NOMO-1 (cell line): Measurements from ENCODE around the gene KLF2.
"Not testable (repeated sequence)": the region's sequence is repeated elsewhere in the genome, so short reads cannot be mapped to it uniquely, and the experiment has no call there.

Experiments
- DNase-seq, 2 experiments: peaks; one replicate each; lab custom pipeline; 2025; ENCODE audit not compliant: unreplicated experiment in 2 of 2; lab: John Stamatoyannopoulos, UW

Gene KLF2

GRCh38 chr19:16324384-16325160, at the start of gene KLF2:
TSS of gene KLF2 (plus strand) at chr19:16324826. CDS start at chr19:16324924, 98 bp downstream.
- peak; percentile 82 to 95 for DNase-seq

- DNase-seq: no peak
Measured at GRCh38 chr19:16280306-16280705, 44.3 kb upstream of the KLF2 start.

GRCh38 chr19:16281743-16282142, 42.9 kb upstream of the KLF2 start:
- no peak for DNase-seq

DNA sequence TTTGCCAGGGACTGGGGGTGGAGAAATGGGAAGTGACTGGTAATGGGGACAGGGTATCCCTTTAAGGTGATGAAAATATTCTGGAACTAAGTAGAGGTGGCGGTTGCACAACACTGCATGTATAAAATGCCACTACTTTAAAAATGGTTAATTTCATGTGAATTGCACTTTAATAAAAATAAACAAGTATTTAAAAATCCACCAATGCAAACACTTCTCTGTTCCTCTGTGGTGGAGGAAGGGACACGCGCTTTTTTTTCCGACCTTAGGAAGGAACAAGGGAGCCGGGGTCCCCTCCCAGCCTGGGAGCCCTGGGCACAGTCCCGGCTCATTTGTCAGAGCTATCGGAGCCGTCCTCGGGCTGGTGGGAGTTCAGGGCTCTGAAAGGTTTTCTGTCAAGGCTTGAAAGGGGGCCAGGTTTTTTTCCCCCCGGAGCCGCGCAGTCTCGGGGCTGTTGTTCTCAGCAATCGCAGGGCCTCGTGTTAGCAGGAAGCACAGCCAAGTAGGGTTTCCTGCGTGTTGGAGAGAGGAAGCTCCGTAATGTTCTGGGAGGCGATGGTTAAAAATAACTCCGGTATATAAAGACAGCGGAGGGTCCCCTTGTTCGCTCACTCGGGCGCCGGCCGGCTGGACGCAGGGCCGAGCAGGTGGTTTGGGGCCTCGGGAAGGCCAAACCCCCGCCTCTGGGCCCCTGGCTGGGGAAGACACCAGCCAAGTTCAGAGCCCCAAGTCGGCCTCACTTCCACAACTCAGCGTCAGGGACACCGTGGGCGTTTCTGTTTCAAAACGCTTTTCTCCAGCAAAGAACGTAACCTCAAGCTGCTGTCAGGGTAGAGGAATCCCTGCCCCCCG, 41.2 kb upstream of the KLF2 start:
- DNase-seq: peak; percentile 74 to 78

DNA sequence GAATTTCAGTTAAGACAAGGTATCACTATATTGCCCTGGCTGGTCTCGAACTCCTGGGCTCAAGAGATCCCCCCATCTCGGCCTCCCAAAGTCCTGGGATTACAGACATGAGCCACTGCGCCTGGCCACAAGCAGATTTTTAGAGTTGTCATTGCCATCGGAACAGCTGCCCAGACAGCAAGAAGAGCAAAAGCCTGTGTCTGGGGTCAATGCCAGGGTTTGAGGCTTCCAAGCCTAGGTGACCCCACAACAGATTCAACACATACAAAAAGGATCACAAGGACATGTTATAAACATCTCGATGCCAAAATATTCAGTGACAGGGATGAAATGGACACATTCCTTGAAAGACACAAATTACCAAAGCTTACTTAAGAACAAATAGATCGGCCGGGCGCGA, 40.1 kb upstream of the KLF2 start:
- DNase-seq: no peak

- peak in 1 of 2 experiments; percentile 20 for DNase-seq
Measured at GRCh38 chr19:16285079-16285478, 39.5 kb upstream of the KLF2 start.

- peak in 1 of 2 experiments; percentile 38 for DNase-seq
Measured at GRCh38 chr19:16285769-16286498, 38.7 kb upstream of the KLF2 start.

DNA sequence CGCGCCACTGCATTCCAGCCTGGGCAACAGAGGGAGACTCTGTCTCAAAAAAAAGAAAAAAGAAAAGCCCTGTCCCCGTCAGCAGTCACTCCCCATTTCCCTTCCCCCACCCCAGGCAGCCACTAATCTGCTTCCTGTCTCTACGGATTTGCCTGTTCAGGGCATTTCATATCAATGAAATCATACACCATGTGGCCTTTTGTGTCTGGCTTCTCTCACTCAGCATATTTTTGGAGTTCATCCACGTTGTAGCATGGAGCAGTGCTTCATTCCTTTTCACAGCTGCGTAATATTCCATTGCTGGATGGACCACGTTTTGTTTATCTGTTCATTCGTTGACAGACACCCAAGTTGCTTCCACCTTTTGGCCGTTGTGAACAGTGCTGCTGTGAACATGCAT, 36.1 kb upstream of the KLF2 start:
- DNase-seq: no peak

DNA sequence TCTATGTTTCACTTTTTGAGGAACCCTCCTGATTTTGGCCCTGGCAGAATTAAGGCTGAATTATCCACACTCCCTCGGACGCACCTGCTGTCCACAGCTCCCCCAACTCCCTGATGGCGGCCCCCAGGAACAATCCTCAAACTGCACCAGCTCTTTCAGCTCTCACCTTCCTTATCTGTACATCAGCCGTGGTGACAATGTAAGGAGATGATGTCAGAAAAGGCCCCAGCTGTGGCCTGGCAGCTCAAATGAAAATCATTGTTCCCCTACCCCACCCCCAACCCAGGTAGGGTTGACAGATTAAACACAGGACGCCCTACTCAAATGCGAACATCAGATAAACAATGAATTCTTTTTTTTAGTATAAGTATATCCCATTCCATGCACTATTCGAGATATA, 35.0 kb upstream of the KLF2 start:
- DNase-seq: no peak

GRCh38 chr19:16290692-16291091, 33.9 kb upstream of the KLF2 start:
- DNase-seq: no peak

GRCh38 chr19:16293118-16294091, 31.2 kb upstream of the KLF2 start:
- peak; percentile 60 to 67 for DNase-seq

DNA sequence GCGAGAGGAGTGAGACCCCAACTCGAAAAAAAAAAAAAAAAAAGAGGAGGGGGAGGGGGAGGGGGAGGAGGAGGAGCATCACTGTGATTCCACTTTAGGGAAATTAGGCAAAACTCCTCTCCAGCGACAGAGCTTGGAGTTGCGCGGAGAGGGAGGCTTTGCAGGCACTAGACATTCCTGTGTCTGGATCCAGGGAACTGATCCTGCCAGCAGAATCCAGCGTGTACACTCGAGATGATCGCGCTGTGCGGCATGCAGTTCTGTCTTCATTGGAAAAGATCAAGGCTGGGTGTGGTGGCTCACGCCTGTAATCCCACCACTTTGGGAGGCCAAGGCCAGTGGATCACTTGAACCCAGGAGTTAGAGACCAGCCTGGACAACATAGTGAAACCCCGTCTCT, 29.6 kb upstream of the KLF2 start:
- no peak for DNase-seq

DNA sequence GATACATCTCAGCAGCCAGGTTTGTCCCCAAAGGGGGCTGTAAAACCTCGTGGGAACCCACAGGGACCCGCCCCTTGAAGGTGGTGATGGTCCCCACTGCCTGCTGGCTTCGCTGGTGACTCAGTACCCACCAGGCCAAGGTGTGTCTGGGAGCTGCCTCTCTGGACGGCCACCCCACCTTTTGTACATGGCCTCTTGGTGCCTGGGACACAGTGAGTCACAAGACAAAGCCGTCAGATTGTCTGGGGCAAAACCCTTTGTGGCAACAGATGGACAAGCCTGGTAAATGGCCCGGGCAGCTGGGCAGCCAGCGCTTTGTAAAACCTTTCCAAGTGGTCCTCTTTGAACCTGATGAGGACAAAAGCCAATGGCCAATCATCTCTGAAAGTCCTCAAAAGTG, 27.9 kb upstream of the KLF2 start:
- no peak for DNase-seq

DNA sequence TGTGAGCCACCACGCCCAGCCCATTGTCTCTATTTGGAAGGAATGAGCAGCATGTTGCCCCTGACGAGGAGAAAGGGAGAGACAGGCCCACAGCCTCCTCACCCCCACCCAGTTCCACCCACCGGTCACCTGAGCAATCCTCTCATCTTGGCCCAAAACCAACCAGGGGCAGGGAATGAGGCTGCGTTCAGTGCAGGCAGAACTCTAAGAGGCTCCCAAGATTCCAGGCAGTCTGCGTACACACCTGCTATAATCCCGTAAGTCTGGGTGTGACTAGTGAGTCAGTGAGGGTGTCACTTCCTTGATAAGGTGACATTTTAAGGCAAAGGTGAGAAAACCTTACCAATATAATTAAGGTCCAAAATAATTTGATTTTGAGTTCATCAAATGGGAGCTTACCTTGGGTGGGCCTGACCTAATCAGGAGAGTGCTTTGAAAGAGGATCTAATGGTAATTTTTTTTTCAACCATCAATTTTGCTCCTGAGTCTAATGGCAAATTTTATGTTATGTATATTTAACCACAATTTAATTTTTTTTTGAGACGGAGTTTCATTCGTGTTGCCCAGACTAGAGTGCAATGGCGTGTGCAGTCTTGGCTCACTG, 26.9 kb upstream of the KLF2 start:
- DNase-seq: no peak

DNA sequence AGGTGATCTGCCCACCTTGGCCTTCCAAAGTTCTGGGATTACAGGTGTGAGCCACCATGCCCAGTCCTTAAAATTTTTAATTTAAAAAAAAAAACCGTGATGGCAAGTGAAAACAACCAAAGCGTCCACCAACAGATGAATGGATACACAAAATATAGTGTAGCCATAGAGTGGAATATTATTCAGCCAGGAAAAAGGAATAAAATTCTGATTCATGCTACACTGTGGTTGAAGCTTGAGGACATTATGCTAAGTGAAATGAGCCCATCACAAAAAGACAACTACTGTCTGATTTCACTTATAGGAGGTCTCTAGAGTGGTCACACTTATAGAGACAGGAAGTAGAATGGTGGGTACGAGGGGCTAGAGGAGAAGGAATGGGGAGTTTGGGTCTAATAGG, 26.3 kb upstream of the KLF2 start:
- DNase-seq: no peak

DNA sequence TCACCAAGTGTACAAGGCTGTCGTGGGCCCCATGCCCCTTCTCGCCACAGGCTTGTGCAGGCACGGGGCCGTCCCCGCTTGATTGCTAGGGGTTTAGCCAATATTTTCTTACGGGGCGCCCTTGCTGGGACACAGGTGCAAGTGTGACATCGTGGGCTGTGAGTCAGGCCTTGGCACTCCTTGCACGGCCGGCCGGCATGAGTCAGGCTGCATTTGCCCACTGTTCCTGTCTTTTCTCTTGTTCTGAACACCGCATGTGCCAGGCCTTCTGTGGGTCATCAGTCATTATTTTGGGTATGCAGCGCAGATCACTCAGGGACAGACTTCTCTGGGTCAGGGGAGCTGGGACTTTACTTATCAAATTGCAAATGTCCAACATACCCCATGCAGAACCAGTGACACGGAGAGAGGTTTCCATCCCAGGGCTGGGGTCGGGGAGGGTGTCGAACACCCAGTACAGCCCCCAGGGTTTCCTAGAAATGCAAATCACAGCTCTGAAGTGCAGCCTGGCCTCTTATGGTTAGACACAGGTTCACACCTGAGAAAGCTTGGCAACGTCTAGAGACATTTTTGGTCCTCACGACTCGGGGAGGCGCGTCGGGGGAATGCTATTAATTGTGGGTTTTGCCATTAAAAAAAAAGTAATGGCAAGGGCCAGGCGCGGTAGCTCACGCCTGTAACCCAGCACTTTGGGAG, 22.5 kb upstream of the KLF2 start:
- no peak for DNase-seq

DNA sequence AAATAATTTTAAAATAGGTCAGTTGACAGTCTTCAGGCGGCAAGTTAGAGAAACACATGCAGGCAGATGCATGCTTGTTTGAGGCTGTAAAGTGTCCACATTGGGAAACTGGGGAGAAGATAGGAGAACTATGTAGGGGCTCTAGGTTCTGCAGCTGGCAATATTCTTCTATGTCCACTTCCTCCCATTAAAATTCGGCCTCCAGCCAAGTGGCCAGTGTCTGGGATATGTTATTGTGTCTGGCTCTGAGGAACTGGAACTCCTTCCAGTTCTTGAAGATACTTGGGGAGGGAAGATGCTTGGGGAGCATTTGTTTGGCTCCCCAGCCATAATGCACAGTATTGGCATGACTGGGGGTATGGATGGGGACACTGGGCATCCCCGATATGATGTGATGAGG, 20.9 kb upstream of the KLF2 start:
- DNase-seq: no peak

- not testable (repeated sequence) for DNase-seq
Measured at GRCh38 chr19:16304511-16304910, 20.1 kb upstream of the KLF2 start.

GRCh38 chr19:16305060-16305459, 19.6 kb upstream of the KLF2 start:
- not testable (repeated sequence) for DNase-seq
